Activated CD4-positive, alpha-beta T cell treated with anti-CD3 and anti-CD28 coated beads, Interleukin-2, Interleukin-4, amounts not matched to agents 100 ng/mL and 50 ng/mL, durations not matched to agents 16 hours and 8 hours (primary cell): ENCODE measurements around the gene RAB11FIP4.

Experiments used
- DNase-seq: peaks from one replicate; pipeline ENCODE4 v3.0.0-alpha.2; 2020; ENCODE audit warnings: low spot score

RAB11FIP4 gene

DNA sequence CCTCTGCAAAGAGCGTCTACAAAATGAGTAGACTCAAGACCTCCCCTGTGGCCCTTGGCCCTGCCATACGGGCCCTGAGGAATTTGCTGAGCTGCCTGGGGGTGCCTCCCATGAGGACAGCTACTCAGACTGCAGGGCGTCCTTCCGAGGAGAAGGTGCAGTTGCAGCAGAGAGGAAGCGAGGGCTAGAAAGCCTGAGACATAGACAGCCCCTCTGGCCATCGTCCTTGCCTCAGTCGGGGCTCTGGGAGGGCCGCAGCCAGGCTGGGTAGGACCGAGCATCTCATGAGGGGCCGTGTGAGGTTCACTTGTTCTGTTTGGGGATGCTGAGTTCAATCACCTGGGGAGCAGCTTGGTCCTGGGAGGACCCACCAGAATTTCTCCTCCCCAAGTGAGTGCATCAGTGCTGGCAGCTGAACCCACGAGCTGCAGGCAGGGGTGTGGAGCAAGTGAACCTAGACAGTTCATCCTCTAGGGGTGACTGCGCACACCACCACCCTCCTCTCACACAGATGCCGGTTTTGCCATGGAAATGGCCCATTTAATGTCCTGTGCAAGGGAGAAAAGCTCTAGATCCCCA, 20.3 kb downstream of the RAB11FIP4 start:
- no peak for DNase-seq

- DNase-seq, result no peak
Measured at GRCh38 chr17:31412511-31412910, 21.0 kb downstream of the RAB11FIP4 start.

GRCh38 chr17:31413081-31413799, 21.8 kb downstream of the RAB11FIP4 start:
- DNase-seq, result no peak

GRCh38 chr17:31413874-31414549, 22.5 kb downstream of the RAB11FIP4 start:
- DNase-seq, result no peak

DNA sequence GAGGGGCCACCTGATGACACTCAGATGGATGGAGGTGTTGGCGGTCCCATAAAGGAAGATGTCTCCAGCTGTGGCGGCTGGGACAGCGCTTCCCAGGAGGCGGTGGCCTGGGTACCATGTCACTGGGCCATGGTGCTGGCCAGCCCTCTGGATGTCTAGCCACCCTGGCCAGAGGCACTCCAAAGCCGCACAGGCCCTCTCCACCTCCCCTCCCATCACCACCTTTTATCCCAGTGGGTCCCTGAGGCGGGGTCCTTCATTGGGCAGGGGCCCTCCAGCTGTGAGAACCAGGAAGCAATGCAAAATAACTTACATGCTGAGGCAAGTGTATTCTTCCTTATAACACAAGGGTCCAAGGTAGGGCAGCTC, 23.1 kb downstream of the RAB11FIP4 start:
- DNase-seq, result no peak

GRCh38 chr17:31415004-31415454, 23.6 kb downstream of the RAB11FIP4 start:
- DNase-seq, result no peak

DNA sequence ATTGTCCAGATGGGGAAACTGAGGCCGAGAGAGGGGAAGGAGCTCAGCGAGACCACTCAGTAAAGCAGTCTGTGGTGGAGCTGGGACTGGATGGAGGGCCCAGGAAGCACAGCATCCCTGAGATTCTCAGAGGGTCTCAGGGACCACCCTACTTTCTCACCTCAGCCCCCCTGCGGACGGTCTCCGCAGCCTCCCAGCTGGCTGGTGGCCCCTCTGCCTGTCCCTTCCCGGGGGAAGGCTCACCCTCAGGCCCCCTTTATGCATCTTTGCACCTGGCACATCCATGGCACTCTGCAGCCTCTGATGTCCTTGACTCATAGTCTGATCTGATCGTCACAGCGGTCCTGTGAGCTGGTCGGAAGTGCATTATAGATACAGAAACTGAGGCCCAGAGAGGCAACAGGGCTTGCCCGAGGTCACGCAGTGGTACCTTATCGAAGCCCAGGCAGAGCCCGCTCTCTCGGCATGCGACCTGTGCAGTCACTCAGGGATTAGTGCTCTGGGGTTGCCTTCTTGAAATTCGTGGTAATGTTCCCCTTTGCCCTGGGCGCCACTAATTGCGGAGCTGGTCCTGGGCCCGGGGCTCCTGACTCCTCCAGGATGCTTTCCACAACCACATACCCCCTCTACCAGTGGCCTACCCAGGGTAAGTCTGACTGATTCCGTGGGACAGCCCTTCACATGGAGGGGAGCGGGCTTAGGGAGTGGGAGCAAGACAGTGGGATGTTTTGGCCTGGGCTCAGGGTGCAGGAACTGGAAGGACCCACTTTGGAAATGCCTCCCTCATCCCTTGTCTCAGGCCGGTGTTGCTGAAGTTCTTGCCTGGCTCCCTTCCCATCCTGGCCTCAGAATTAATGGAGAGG, 24.4 kb downstream of the RAB11FIP4 start:
- DNase-seq, result no peak

- DNase-seq, result no peak
Measured at GRCh38 chr17:31416503-31416923, 25.0 kb downstream of the RAB11FIP4 start.

GRCh38 chr17:31417051-31417792, 25.7 kb downstream of the RAB11FIP4 start:
- DNase-seq, result no peak

DNA sequence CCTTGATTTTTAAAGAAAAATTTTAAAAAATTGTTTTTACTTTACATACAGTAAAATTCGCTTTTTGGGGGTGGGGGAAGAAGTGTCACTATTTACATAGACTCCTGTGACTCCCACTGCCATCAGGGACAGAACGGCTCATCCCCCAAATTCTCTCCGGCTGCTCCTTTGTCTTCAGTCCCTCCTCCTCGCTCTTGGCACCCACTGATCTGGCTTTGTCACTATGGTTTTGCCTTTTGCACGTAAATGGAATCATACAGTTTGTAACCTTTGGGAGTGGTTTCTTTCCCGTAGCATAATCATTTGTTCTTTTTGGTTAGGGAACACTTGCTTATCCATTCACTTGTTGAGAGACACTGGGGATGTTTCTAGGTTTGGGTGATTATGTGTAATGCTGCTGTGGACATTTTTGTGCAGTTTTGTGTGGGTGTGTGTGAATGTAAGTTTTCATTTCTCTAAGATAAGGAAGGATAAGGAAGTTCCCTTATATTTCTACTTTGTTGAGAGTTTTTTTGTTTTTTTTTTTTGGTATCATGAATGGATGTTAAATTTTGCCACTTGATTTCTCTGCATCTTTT, 27.4 kb downstream of the RAB11FIP4 start:
- no peak for DNase-seq

DNA sequence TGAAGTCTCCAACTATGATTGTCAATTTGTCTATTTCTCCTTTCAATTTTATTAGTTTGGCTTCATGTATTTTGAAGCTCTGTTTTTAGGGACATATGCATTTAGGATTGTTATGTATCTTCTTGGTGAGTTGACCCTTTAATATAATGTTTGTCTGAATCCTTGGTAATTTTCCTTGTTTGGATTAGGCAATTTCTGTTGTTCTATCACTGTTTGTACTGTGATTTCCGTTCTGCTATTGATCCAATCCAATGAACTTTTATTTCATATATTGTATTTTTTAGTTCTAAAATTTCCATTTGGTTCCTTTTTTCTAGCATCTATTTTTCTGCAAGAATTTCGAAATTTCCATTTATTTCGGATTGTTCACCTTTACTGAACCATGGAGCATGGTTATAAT, 31.0 kb downstream of the RAB11FIP4 start:
- no peak for DNase-seq

DNA sequence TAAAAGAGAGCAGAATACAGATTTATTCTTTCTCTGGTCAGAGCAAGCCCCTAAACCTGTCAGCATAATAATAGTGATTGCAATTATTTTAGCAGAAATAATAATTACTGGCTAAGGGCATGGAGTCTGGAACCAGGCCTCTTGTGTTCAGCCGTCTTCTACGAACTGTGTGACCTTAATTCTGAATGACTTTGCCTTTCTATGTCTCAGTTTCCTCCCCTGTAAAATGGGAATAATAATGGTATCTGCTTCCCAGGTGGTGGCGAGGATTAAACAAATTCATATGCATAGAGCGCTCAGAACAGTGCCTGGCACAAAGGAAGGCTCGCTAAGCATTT, 33.4 kb downstream of the RAB11FIP4 start:
- DNase-seq, result no peak

DNA sequence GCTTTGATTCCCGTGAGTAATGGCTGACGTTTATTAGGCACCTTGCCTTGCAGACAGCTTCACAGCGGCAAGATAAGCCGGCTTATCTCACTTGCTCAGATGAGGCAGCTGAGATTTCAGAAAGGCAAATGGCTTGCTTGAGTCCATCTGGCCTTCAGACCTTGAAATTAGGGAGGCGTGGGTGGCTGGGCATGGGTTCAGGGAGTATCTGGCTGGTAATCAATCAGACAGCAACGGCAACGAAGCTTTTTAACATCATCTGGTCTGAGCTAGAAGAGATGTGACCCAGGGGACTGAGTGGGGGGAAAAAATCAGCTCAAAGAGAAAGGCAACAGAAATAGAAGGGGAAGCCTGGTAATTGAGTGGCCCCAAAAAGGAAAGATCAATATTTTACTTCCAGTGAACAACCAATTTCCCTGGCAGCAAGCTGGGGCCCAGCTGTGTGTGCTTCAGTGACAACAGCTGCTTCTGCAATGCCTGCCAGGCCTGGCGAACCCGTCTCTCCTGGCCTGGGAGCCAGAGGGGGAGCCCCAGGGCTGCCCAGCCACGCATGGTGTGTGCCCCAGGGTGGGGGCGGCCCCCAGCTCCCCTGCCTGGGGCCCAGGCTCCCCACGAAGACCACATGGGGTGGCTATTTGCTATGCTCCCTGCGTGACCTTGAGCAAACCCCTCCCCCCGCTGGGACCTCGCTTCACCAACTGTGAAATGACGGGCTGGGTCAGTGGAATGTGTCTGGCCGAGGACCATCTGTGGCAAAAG, 34.0 kb downstream of the RAB11FIP4 start:
- no peak for DNase-seq

DNA sequence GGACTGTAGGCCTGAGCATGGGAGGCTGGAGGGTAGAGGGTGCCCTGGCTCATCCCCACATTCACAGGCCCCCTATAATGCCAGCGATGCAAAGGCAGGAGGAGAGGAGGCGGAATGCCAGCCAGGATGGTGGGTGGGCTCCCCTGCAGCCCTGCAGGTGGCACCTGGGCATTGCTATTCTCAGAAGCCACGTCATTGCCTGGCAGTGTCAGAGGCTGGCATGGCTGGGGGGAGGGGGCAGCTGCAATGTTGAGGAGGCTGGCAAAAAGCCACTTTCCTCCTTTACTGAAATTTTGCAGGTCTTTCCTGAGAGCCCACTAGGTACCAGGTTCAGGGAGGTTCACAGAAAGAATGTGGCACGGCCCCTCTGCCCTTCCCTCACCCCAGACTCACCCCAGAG, 36.2 kb downstream of the RAB11FIP4 start:
- no peak for DNase-seq

DNA sequence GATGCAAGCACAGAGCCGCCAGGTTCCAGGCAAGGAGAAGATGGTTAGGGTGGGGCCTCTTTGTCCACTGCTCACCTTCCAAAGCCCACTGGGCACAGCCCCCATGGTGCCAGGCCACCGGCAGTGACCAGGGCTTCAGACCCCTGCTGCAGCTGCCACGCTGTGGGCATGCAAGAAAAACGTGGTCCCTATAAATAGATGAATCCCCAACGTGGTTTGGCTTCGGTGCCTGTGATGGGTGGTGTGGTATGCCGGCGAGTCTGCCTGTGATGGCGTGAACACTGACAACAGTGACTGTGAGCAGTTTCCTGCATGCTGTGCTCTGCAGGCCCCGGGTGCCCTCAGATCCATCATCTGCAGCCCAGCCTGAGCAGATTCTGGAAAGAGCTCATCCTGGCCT, 36.6 kb downstream of the RAB11FIP4 start:
- DNase-seq, result no peak

- no peak for DNase-seq
Measured at GRCh38 chr17:31428512-31428911, 37.0 kb downstream of the RAB11FIP4 start.

- no peak for DNase-seq
Measured at GRCh38 chr17:31431098-31431851, 39.8 kb downstream of the RAB11FIP4 start.

DNA sequence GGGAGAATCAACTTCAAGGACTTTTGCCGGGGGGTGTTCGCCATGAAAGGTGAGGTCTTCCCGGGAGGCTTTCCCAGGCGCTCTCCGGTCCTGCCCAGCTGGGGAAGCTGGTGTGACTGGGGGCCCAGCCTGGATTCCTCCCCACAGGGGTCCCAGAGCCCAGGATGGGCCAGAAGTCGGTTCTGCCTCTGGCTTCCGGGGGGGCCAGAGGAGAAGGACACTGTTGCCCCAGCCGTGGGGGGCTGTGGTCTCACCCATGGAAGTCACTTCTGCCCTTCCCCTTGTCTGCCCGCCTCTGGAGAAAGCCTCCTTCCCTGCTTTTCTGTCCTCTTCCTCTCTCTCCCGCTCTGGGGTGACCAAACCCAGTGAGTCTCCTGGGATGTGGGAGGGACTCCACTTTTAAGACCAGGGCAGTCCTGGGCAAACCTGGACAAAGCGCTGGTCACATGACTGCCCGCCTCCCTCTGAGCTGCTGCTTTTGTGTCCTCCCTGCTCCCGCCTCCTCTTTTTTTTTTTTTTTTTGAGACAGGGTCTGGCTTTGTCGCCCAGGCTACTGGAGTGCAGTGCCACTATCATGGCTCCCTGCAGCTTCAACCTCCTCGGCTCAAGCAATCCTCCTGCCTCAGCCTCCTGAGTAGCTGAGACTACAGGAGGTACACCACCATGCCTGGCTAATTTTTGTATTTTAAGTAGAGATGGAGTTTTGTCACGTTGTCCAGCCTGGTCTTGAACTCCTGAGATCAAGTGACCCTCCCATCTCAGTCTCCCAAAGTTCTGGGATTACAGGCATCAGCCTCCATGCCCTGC, 40.6 kb downstream of the RAB11FIP4 start:
- DNase-seq, result no peak
